Activated CD8-positive, alpha-beta memory T cell treated with anti-CD3 and anti-CD28 coated beads, Interleukin-2, amount 50 U/mL, for 4 hours (primary cell): ENCODE data around the gene TWSG1.
"Not testable (repeated sequence)": the region's sequence is repeated elsewhere in the genome, so short reads cannot be mapped to it uniquely, and the experiment has no call there.

Source experiments
- DNase-seq: peaks from one replicate; pipeline ENCODE4 v3.0.0-alpha.2; 2020

TWSG1 gene

GRCh38 chr18:9400197-9400596 lies 65.6 kb downstream of the TWSG1 start:
- DNase-seq: no peak

- DNase-seq: no peak
Observed at GRCh38 chr18:9401176-9401575, 66.6 kb downstream of the TWSG1 start.

GRCh38 chr18:9402358-9403007 lies 67.9 kb downstream of the TWSG1 start:
- DNase-seq: not testable (repeated sequence)

- DNase-seq: no peak
Observed at GRCh38 chr18:9403795-9404564, 69.4 kb downstream of the TWSG1 start.

- DNase-seq: no peak
Observed at GRCh38 chr18:9404565-9405060, 70.0 kb downstream of the TWSG1 start.

GRCh38 chr18:9405130-9405529 lies 70.6 kb downstream of the TWSG1 start:
- no peak for DNase-seq

GRCh38 chr18:9405977-9406376 lies 71.4 kb downstream of the TWSG1 start:
- DNase-seq: no peak

GRCh38 chr18:9410515-9410914 lies 75.9 kb downstream of the TWSG1 start:
- DNase-seq: no peak

GRCh38 chr18:9413576-9413975 lies 79.0 kb downstream of the TWSG1 start:
- DNase-seq: no peak

GRCh38 chr18:9416563-9417072 lies 82.0 kb downstream of the TWSG1 start:
- DNase-seq: no peak

- no peak for DNase-seq
Observed at GRCh38 chr18:9417073-9417851, 82.7 kb downstream of the TWSG1 start.

GRCh38 chr18:9418047-9418690 lies 83.6 kb downstream of the TWSG1 start:
- DNase-seq: no peak

GRCh38 chr18:9419956-9420631 lies 85.5 kb downstream of the TWSG1 start:
- no peak for DNase-seq

- no peak for DNase-seq
Observed at GRCh38 chr18:9421096-9421900, 86.7 kb downstream of the TWSG1 start.

- no peak for DNase-seq
Observed at GRCh38 chr18:9421901-9422327, 87.3 kb downstream of the TWSG1 start.

GRCh38 chr18:9422816-9423519 lies 88.4 kb downstream of the TWSG1 start:
- no peak for DNase-seq

- DNase-seq: not testable (repeated sequence)
Observed at GRCh38 chr18:9423648-9424047, 89.1 kb downstream of the TWSG1 start.

- not testable (repeated sequence) for DNase-seq
Observed at GRCh38 chr18:9424235-9424634, 89.7 kb downstream of the TWSG1 start.

- no peak for DNase-seq
Observed at GRCh38 chr18:9426753-9427152, 92.2 kb downstream of the TWSG1 start.

GRCh38 chr18:9428301-9428706 lies 93.7 kb downstream of the TWSG1 start:
- no peak for DNase-seq
